ENCODE results near the gene HSPA12A.

Gene HSPA12A

GRCh38 chr10:116771101-116771958 lies 29.0 kb upstream of the HSPA12A start:
- DNase-seq, result no peak

- no peak for DNase-seq
Observed at GRCh38 chr10:116770281-116770680, 27.9 kb upstream of the HSPA12A start.

- no peak for DNase-seq
Observed at GRCh38 chr10:116769791-116770190, 27.4 kb upstream of the HSPA12A start.

GRCh38 chr10:116769368-116769767 lies 27.0 kb upstream of the HSPA12A start:
- no peak for DNase-seq

GRCh38 chr10:116768786-116769185 lies 26.4 kb upstream of the HSPA12A start:
- DNase-seq, result no peak

GRCh38 chr10:116766837-116767634 lies 24.7 kb upstream of the HSPA12A start:
- no peak for DNase-seq

- DNase-seq, result no peak
Observed at GRCh38 chr10:116766241-116766827, 24.0 kb upstream of the HSPA12A start.

GRCh38 chr10:116765648-116766081 lies 23.3 kb upstream of the HSPA12A start:
- DNase-seq, result no peak

- no peak for DNase-seq
Observed at GRCh38 chr10:116764979-116765378, 22.6 kb upstream of the HSPA12A start.

GRCh38 chr10:116763440-116763839 lies 21.1 kb upstream of the HSPA12A start:
- DNase-seq, result no peak

- DNase-seq, result no peak
Observed at GRCh38 chr10:116761883-116762282, 19.5 kb upstream of the HSPA12A start.

GRCh38 chr10:116760919-116761318 lies 18.6 kb upstream of the HSPA12A start:
- no peak for DNase-seq

- no peak for DNase-seq
Observed at GRCh38 chr10:116757246-116757645, 14.9 kb upstream of the HSPA12A start.

- DNase-seq, result no peak
Observed at GRCh38 chr10:116756277-116756676, 13.9 kb upstream of the HSPA12A start.

- DNase-seq, result no peak
Observed at GRCh38 chr10:116753759-116754158, 11.4 kb upstream of the HSPA12A start.

GRCh38 chr10:116752969-116753665 lies 10.8 kb upstream of the HSPA12A start:
- no peak for DNase-seq

- no peak for DNase-seq
Observed at GRCh38 chr10:116752563-116752962, 10.2 kb upstream of the HSPA12A start.

GRCh38 chr10:116748471-116748870 lies 6.1 kb upstream of the HSPA12A start:
- DNase-seq, result no peak

GRCh38 chr10:116748041-116748440 lies 5.7 kb upstream of the HSPA12A start:
- DNase-seq, result no peak

GRCh38 chr10:116747325-116747724 lies 5.0 kb upstream of the HSPA12A start:
- DNase-seq, result no peak

GRCh38 chr10:116744885-116745284 lies 2.5 kb upstream of the HSPA12A start:
- no peak for DNase-seq

GRCh38 chr10:116744163-116744753 lies 1.9 kb upstream of the HSPA12A start:
- no peak for DNase-seq
